DOHH2 (cell line): ENCODE measurements around the gene CATSPERE.
"Not testable (repeated sequence)": the region's sequence is repeated elsewhere in the genome, so short reads cannot be mapped to it uniquely, and the experiment has no call there.

Source experiments
- H3F3A ChIP-seq: fragments of 200-600 bp; sonication (generic), shearing (Covaris generic); 2 replicates; pipeline ENCODE4 v1.6.0; 2016; ENCODE audit warnings: antibody characterized with exemption, mild to moderate bottlenecking; ENCODE audit not compliant: control insufficient read depth, insufficient read depth
- H3K27ac ChIP-seq: fragments of 200-600 bp; sonication (generic); 2 replicates; pipeline ENCODE4 v1.5.1; 2014; ENCODE audit warnings: low read depth, mild to moderate bottlenecking, low read length, moderate library complexity
- H3K27me3 ChIP-seq: fragments of 200-600 bp; sonication (generic); 2 replicates; pipeline ENCODE4 v1.6.1; 2014; ENCODE audit warnings: mild to moderate bottlenecking, low read length, mixed read lengths; ENCODE audit not compliant: control insufficient read depth
- H3K36me3 ChIP-seq: fragments of 200-600 bp; sonication (generic); 2 replicates; pipeline ENCODE4 v1.6.1; 2014; ENCODE audit warnings: mild to moderate bottlenecking, low read length, moderate library complexity, mixed read lengths; ENCODE audit not compliant: control insufficient read depth
- H3K4me1 ChIP-seq: fragments of 200-600 bp; sonication (generic); 2 replicates; pipeline ENCODE4 v1.6.1; 2014; ENCODE audit warnings: mild to moderate bottlenecking, low read length, mixed read lengths; ENCODE audit not compliant: control insufficient read depth
- H3K4me2 ChIP-seq: fragments of 200-600 bp; sonication (generic); 2 replicates; pipeline ENCODE4 v1.6.0; 2014; ENCODE audit warnings: mild to moderate bottlenecking, low read length, moderate library complexity
- H3K4me3 ChIP-seq: fragments of 200-600 bp; sonication (generic); 2 replicates; pipeline ENCODE4 v1.5.1; 2014; ENCODE audit warnings: mild to moderate bottlenecking, low read length, mixed read lengths
- H3K79me2 ChIP-seq: fragments of 200-600 bp; sonication (generic); 2 replicates; pipeline ENCODE4 v1.6.1; 2014; ENCODE audit warnings: mild to moderate bottlenecking, low read length, mixed read lengths; ENCODE audit not compliant: control insufficient read depth
- H3K9me2 ChIP-seq: fragments of 200-600 bp; sonication (generic); replicated peaks from 2 replicates; pipeline ENCODE4 v1.6.1; 2014; ENCODE audit warnings: mild to moderate bottlenecking, low read length, mixed read lengths; ENCODE audit not compliant: control insufficient read depth
- H3K9me3 ChIP-seq: fragments of 200-600 bp; sonication (generic); 2 replicates; pipeline ENCODE4 v1.6.1; 2014; ENCODE audit warnings: antibody characterized with exemption, low read length, mixed read lengths; ENCODE audit not compliant: control insufficient read depth, insufficient read depth
- H4K20me1 ChIP-seq: fragments of 200-600 bp; sonication (generic); 2 replicates; pipeline ENCODE4 v1.6.0; 2014; ENCODE audit warnings: low read depth, mild to moderate bottlenecking, antibody characterized with exemption, low read length, moderate library complexity; ENCODE audit not compliant: control insufficient read depth, insufficient read depth
- EZH2phosphoT487 ChIP-seq: fragments of 200-600 bp; sonication (generic); IDR thresholded peaks from 2 replicates; pipeline ENCODE4 v1.6.1; 2017; ENCODE audit warnings: borderline replicate concordance, mild to moderate bottlenecking, antibody characterized with exemption, low read length, moderate library complexity, mixed read lengths
- TF ChIP-seq, protein P1 (sequence below): fragments of 200-600 bp; sonication (generic); IDR thresholded peaks from one replicate; pipeline ENCODE4 v1.5.1; 2014; ENCODE audit warnings: antibody characterized with exemption, mild to moderate bottlenecking, low read depth, low read length; ENCODE audit not compliant: poor library complexity, severe bottlenecking

Gene CATSPERE

DNA sequence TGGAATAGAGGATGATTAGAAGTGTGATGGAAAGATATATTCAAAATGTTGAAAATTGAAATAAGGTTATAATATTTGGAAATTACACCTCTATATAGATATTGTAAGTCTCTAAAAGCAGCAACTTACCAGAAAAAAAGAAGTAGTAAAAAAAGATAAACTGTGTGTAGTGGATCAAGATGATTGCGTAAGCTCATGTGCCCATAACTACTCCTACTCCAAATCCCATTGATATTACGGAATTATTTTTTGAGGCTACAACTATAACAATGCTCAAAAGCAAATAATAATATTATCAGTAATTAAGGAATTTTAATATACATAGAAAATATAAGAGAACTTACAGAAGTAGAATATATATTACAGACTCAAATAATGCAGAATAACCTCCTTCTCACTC is 33.6 kb downstream of the CATSPERE start:
- Histone ChIP-seq H3K27ac (no peak overlapping the region), H3K4me3 (no peak overlapping the region), H3F3A (no peaks in the 10 kb centered on the region), H3K4me1 (no peaks in the 10 kb centered on the region), H3K27me3 (no peaks in the 10 kb centered on the region), H3K79me2 (no peaks in the 10 kb centered on the region), H3K4me2 (no peak overlapping the region), H3K9me2 (no peaks in the 10 kb centered on the region), H3K9me3 (no peaks in the 10 kb centered on the region), H4K20me1 (no peaks in the 10 kb centered on the region), H3K36me3 (no peaks in the 10 kb centered on the region)
- no peak for TF ChIP-seq EZH2phosphoT487
- TF ChIP-seq, protein P1, sequence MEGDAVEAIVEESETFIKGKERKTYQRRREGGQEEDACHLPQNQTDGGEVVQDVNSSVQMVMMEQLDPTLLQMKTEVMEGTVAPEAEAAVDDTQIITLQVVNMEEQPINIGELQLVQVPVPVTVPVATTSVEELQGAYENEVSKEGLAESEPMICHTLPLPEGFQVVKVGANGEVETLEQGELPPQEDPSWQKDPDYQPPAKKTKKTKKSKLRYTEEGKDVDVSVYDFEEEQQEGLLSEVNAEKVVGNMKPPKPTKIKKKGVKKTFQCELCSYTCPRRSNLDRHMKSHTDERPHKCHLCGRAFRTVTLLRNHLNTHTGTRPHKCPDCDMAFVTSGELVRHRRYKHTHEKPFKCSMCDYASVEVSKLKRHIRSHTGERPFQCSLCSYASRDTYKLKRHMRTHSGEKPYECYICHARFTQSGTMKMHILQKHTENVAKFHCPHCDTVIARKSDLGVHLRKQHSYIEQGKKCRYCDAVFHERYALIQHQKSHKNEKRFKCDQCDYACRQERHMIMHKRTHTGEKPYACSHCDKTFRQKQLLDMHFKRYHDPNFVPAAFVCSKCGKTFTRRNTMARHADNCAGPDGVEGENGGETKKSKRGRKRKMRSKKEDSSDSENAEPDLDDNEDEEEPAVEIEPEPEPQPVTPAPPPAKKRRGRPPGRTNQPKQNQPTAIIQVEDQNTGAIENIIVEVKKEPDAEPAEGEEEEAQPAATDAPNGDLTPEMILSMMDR = no peak

DNA sequence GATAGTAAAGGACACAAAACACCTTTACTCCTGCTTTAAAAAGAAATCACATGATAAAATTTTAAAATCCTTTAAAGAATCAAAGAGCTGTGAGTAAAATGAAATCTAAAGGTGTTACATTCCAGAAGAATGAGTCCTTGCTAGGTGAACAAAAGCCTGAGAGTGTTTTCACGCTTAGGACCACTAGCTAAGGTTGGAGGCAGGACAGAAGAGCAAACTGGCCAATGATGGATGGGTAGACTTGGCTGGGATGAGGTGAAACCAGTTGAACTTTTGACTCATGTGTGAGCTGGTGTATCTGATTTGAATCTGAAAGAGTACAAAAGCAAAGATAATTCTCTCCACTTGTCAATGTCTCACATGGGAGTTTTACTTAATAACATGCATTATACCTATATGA is 35.1 kb downstream of the CATSPERE start:
- Histone ChIP-seq H3K4me3 (no peak overlapping the region), H3K27me3 (no peaks in the 10 kb centered on the region), H3K27ac (no peak overlapping the region), H3K36me3 (no peaks in the 10 kb centered on the region), H3K79me2 (no peaks in the 10 kb centered on the region), H3F3A (no peaks in the 10 kb centered on the region), H3K9me2 (no peaks in the 10 kb centered on the region), H3K4me2 (no peak overlapping the region), H3K4me1 (no peaks in the 10 kb centered on the region), H4K20me1 (no peaks in the 10 kb centered on the region), H3K9me3 (no peaks in the 10 kb centered on the region)
- TF ChIP-seq, protein P1 = no peak
- TF ChIP-seq EZH2phosphoT487 = no peak

DNA sequence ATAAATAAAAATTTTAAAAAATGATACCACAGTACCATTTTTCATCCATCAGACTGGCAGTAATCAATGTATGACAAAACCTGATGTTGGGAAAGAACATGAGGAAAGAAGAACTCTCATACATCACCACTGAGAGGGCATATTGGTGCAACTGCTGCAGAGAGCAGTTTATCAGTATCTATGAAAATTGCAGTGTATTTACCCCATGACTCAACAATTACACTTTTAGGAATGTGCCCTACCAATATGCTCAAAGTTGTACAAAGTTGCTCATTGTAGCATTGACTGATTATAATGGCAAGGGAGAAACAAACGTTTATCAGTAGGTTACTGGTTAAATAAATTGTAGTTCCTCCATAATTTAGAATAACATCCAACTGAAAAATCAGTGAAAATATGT is 36.7 kb downstream of the CATSPERE start:
- Histone ChIP-seq H3K79me2 (no peaks in the 10 kb centered on the region), H3K9me3 (no peaks in the 10 kb centered on the region), H4K20me1 (no peaks in the 10 kb centered on the region), H3K9me2 (no peaks in the 10 kb centered on the region), H3K4me1 (no peaks in the 10 kb centered on the region), H3K4me3 (no peak overlapping the region), H3K4me2 (no peak overlapping the region), H3F3A (no peaks in the 10 kb centered on the region), H3K36me3 (no peaks in the 10 kb centered on the region), H3K27ac (no peak overlapping the region), H3K27me3 (no peaks in the 10 kb centered on the region)
- TF ChIP-seq, protein P1 = no peak
- TF ChIP-seq EZH2phosphoT487 = no peak

DNA sequence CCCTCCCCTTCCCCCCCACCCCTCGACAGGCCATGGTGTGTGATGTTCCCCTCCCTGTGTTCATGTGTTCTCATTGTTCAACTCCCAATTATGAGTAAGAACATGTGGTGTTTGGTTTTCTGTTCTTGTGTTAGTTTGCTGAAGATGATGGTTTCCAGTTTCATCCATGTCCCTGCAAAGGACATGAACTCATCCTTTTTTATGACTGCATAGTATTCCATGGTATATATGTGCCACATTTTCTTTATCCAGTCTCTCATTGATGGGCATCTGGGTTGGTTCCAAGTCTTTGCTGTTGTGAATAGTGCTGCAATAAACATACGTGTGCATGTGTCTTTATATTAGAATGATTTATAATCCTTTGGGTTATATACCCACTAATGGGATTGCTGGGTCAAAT is 38.4 kb downstream of the CATSPERE start:
- H3K79me2 ChIP-seq, H3F3A ChIP-seq, H3K36me3 ChIP-seq, H3K4me2 ChIP-seq, H3K9me2 ChIP-seq, H3K27me3 ChIP-seq, H3K4me3 ChIP-seq, H3K4me1 ChIP-seq, H3K27ac ChIP-seq, H4K20me1 ChIP-seq, H3K9me3 ChIP-seq: not testable (repeated sequence)

DNA sequence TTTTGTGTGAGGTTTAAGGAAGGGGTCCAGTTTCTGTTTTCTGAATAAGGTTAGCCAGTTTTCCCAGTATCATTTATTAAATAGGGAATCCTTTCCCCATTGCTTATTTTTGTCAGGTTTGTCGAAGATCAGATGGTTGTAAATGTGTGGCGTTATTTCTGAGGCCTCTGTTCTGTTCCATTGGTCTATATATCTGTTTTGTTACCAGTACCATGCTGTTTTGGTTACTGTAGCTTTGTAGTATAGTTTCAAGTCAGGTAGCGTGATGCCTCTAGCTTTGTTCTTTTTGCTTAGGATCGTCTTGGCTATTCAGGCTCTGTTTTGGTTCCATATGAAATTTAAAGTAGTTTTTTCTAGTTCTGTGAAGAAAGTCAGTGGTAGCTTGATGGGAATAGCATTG is 39.4 kb downstream of the CATSPERE start:
- not testable (repeated sequence) for H3K4me2 ChIP-seq, H3K27ac ChIP-seq, H3K9me3 ChIP-seq, H3K27me3 ChIP-seq, H3K9me2 ChIP-seq, H3K4me3 ChIP-seq, H4K20me1 ChIP-seq, H3K36me3 ChIP-seq, H3K79me2 ChIP-seq, H3F3A ChIP-seq, H3K4me1 ChIP-seq
